SK-N-MC (cell line): ENCODE results near the gene RCSD1.
A peak's percentile ranks its signal among the peaks of the same experiment; 100 is the strongest.

Experiments
- DNase-seq: peaks from one replicate; pipeline ENCODE4 v3.0.0-alpha.2; 2011; ENCODE audit warnings: low read depth, low spot score
- H3K27ac ChIP-seq: fragments of 200-600 bp; sonication (generic); 2 replicates; pipeline ENCODE4 v1.5.1; 2016; ENCODE audit warnings: mixed run types
- H3K36me3 ChIP-seq: fragments of 200-600 bp; sonication (generic); 2 replicates; pipeline ENCODE4 v1.6.1; 2017; ENCODE audit warnings: antibody characterized with exemption, low read length, mixed read lengths; ENCODE audit not compliant: insufficient read depth
- H3K4me3 ChIP-seq: fragments of 200-600 bp; sonication (generic); 2 replicates; pipeline ENCODE4 v1.5.1; 2016
- H3K9ac ChIP-seq: fragments of 200-600 bp; sonication (generic); 2 replicates; pipeline ENCODE4 v1.8.0; 2017; ENCODE audit warnings: mixed run types, mixed read lengths; ENCODE audit not compliant: insufficient read length
- H3K9me3 ChIP-seq: fragments of 200-600 bp; sonication (generic); 2 replicates; pipeline ENCODE4 v1.6.1; 2017; ENCODE audit warnings: low read depth, mild to moderate bottlenecking, antibody characterized with exemption, low read length, moderate library complexity, mixed read lengths
- EZH2 ChIP-seq: fragments of 200-600 bp; sonication (generic); IDR thresholded peaks from one replicate; pipeline ENCODE4 v1.6.1; 2017; ENCODE audit warnings: antibody characterized with exemption
- FOXP2 ChIP-seq: optimal IDR thresholded peaks from 2 replicates; pipeline ENCODE3; 2011; ENCODE audit warnings: mild to moderate bottlenecking, moderate library complexity; ENCODE audit not compliant: insufficient read depth; ENCODE audit errors: extremely low read length, control extremely low read depth
- POLR2AphosphoS5 ChIP-seq: IDR thresholded peaks from 2 replicates; pipeline ENCODE4 v1.6.1; 2012; ENCODE audit warnings: mild to moderate bottlenecking, low read depth, low read length, borderline replicate concordance

The RCSD1 gene

DNA sequence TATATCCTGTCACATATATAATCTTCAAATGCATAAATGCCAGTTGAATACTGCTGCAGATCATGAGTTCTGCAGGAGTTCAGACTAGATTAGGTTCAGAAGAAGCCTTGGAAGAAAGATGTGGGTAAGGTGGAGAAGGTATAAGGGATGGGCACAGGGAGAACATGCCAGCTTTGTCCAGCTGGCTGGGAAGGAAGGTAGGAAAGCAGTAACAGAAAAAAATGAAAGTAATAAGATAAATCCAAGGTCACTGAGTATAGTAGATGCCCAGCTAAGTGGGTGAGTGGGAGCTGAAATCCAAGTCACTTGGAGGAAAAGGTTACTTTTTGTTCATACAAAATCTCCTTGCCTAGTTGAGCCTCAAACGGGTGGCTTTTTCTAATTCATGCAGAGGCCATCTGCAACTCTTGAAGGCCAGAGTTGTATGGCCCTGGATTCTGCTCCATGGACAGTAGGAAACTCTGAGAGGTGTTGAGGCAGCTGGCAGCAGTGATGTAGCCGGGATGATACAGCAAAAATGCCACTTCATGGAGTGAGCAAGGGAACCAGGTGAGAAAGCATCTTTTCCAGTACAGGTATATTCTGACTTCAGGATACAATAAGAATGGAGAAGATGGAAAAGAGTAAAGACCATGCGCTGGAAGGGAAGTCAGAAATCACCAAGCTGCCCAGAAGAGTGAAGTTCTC, 3.4 kb downstream of the RCSD1 start:
- H3K9ac ChIP-seq: no peak overlapping the region

DNA sequence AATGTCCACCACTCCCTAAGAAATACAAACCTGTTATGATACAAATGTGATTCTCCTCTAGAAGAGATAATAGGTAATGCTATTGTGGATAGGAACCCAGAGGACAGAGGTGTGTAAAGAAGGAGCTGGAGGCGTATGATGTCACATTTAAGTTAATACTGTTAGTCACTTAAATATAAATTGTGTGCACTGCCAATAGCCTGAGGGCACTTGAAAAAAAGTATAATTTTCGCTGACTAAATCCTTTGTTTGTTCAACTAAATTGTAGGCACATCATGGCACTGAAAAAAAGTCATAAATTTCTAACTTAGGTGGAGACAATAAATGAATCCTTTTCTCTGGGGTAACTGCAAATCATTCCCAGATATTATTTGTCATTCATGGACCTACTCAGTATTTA, 4.4 kb downstream of the RCSD1 start:
- DNase-seq: peak; percentile 56

More for the DNA sequence above, 3.4 kb downstream of the RCSD1 start:
- H3K4me3 ChIP-seq: no peak overlapping the region
- no peaks in the 10 kb centered on the region for H3K36me3 ChIP-seq
- TF ChIP-seq POLR2AphosphoS5 (no peak), EZH2 (no peak), FOXP2 (no peak)
- no peak for DNase-seq
- no peaks in the 10 kb centered on the region for H3K9me3 ChIP-seq
- H3K27ac ChIP-seq: no peak overlapping the region

DNA sequence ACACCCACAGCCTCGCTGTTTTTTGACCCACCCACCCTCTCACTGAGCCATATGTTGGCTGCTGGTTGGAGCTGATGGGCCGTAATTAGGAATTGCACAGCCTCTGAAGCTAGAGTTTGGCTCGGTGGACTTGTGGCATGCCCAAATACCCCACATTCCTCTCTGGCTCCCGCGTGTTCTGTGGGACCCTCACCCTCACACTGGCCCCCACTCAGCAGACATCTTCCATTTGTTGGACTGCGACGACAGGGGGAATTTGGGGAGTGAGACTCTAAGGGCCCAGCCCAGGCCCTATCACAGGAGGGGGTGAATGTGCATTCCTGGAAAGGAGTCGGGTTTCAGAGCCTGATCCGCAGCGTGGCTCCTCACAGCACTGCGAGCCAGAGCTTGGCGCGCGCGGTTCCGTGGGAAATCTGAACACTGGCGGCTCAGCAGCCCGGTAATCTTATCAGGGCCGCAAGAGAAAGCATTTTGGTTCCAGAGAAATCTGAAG, 5.2 kb downstream of the RCSD1 start:
- Histone ChIP-seq H3K4me3 (no peak overlapping the region), H3K27ac (no peak overlapping the region), H3K36me3 (no peaks in the 10 kb centered on the region), H3K9ac (no peak overlapping the region), H3K9me3 (no peaks in the 10 kb centered on the region)
- no peak for DNase-seq
- no peak for TF ChIP-seq POLR2AphosphoS5
- no peak for TF ChIP-seq FOXP2
- no peak for TF ChIP-seq EZH2

More for the DNA sequence above, 4.4 kb downstream of the RCSD1 start:
- H3K36me3 ChIP-seq: no peaks in the 10 kb centered on the region
- H3K9me3 ChIP-seq: no peaks in the 10 kb centered on the region
- TF ChIP-seq POLR2AphosphoS5 (no peak), FOXP2 (no peak), EZH2 (no peak)
- no peak overlapping the region for H3K4me3 ChIP-seq
- H3K27ac ChIP-seq: no peak overlapping the region
- no peak overlapping the region for H3K9ac ChIP-seq

DNA sequence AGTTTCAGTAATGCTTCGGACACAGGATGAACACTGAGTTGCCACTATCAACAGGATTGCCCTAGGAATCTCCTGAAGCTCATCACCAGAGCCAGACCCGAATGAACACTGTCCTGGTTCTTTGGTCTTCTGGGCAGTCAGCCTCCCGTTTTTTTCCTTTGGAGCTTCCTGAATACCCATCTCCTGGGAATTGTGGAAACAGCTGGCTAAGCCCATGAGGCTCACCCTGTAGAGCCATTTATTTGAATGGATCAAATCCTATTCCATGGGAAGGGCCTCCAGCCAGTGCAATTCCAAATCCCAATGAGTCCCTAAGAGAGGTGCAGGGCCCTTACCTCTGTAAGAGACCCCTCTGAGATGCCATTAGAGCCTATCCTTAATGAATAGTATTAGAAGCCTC, 5.9 kb downstream of the RCSD1 start:
- no peaks in the 10 kb centered on the region for H3K9me3 ChIP-seq
- TF ChIP-seq FOXP2 (no peak), POLR2AphosphoS5 (no peak), EZH2 (no peak)
- no peak overlapping the region for H3K4me3 ChIP-seq
- no peak overlapping the region for H3K9ac ChIP-seq
- H3K36me3 ChIP-seq: no peaks in the 10 kb centered on the region
- DNase-seq: no peak
- no peak overlapping the region for H3K27ac ChIP-seq

DNA sequence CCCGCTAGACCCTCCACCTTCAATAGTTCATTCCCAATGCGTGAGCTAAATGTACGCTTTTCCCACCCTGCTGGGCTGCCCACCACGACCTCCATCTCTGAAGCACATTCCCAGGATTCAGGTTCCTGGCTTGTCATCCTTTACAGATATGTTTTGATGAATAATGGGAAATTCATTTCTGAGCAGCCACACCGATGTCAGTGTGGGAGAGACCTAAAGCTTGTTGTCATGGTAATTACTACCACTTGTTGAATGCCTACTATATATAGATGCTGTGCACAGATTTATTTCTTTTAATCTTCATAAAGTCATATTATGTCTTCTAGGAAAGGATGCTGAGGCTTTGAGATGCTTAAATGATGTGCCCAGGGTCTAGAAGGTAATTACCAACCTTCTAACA, 8.0 kb downstream of the RCSD1 start:
- Histone ChIP-seq H3K9ac (no peak overlapping the region), H3K9me3 (no peaks in the 10 kb centered on the region), H3K4me3 (no peak overlapping the region), H3K36me3 (no peaks in the 10 kb centered on the region), H3K27ac (no peak overlapping the region)
- no peak for DNase-seq
- TF ChIP-seq POLR2AphosphoS5 (no peak), EZH2 (no peak), FOXP2 (no peak)

DNA sequence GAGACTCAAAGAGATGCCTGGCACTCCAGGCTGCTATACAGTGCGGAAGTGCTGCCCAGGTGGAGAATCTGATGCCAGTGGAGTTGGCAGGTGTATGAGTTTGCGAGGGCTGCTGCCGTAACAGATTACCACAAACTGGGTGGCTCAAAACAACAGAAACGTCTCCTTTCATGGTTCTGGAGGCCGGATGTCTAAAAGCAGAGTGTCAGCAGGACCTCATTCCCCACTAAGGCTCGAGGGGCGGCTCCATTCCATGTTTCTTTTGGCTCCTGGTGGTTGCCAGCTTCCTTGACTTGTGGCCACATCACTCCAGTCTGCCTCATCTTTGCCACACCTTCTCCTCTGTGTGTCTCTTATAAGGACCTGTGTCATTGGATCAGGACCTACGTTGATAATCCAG, 10.0 kb downstream of the RCSD1 start:
- Histone ChIP-seq H3K9me3 (no peaks in the 10 kb centered on the region), H3K4me3 (no peak overlapping the region), H3K27ac (no peak overlapping the region), H3K9ac (no peak overlapping the region), H3K36me3 (no peaks in the 10 kb centered on the region)
- TF ChIP-seq EZH2 (no peak), POLR2AphosphoS5 (no peak), FOXP2 (no peak)
- no peak for DNase-seq

DNA sequence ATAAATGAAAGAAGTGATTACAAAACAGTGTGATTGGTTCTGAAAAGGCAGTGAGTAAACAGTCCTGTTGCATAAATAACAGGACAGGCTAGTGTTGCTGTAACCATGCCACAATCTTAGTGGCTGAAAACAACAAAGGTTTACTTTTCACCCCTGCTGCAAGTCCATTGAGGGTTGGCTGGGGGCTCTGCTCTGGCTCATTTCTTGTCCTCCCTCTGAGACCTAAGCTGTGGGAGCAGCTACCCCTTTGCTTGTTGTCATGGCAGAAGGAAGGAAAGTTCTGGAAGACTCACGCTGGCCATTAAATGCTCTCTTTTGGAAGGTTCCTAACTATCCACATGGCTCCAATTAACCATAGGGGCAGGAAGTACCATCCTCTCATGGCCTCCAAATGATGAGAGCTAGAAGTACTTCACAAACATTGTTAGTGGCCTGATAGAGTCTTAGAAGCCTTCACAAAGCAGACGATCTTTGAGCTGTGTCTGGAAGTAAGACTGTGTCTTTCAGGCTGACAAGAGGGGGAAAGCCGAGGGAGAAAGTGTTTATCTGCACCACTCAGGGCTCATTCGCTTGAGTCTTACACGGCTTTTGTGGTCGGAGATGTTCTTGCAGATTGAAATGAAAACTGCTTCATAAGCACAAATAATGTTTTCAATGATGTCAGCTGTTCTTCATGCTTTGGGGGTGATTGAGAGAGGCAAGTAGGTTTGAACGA, 11.9 kb downstream of the RCSD1 start:
- H3K9me3 ChIP-seq: no peaks in the 10 kb centered on the region
- H3K4me3 ChIP-seq: no peak overlapping the region
- H3K9ac ChIP-seq: no peak overlapping the region
- TF ChIP-seq FOXP2: no peak
- TF ChIP-seq POLR2AphosphoS5: no peak
- no peak for TF ChIP-seq EZH2
- no peaks in the 10 kb centered on the region for H3K36me3 ChIP-seq
- no peak for DNase-seq
- H3K27ac ChIP-seq: no peak overlapping the region

DNA sequence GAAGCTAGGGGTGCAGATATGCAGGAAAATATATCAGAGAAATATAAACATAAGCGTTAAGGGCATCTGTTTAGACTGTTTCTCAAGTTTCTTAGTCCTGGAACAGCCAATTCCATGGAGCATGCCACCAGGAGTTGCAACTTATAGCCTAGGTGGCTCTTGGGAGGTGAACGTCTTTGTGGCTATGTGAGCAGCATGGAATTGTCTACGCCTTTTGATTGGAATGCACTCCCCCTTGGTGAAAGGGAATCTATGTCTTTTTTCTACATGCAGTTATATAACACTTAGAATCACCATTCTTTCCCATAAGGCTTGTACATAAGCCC, 12.4 kb downstream of the RCSD1 start:
- H3K36me3 ChIP-seq: no peaks in the 10 kb centered on the region

DNA sequence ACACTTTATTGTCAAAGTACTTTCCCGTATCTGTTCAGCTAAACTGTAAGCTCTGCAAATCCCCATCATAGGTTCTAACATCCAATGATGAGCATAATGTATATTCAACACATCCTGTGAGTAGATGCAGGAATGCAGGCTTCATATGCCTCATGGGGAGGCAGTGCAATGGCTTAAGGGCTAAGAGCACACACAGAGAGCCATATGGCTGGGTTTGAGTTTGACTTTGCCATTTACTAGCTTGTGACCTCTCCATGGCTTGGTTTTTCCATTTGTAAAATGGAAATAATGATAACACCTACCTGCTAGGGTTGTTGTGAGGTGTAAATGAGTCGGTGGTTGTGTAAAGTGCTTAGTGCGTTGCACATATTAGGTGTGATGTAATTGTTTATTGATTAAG, 13.4 kb downstream of the RCSD1 start:
- no peak overlapping the region for H3K9ac ChIP-seq
- H3K9me3 ChIP-seq: no peaks in the 10 kb centered on the region
- DNase-seq: no peak
- H3K27ac ChIP-seq: no peak overlapping the region
- H3K36me3 ChIP-seq: no peaks in the 10 kb centered on the region
- H3K4me3 ChIP-seq: no peak overlapping the region
- TF ChIP-seq FOXP2 (no peak), EZH2 (no peak)

More for the DNA sequence above, 12.4 kb downstream of the RCSD1 start:
- DNase-seq: no peak
- TF ChIP-seq EZH2 (no peak), POLR2AphosphoS5 (no peak), FOXP2 (no peak)
- Histone ChIP-seq H3K27ac (no peak overlapping the region), H3K4me3 (no peak overlapping the region), H3K9me3 (no peaks in the 10 kb centered on the region), H3K9ac (no peak overlapping the region)
